ENCODE results near the gene SPAG5.

DNA sequence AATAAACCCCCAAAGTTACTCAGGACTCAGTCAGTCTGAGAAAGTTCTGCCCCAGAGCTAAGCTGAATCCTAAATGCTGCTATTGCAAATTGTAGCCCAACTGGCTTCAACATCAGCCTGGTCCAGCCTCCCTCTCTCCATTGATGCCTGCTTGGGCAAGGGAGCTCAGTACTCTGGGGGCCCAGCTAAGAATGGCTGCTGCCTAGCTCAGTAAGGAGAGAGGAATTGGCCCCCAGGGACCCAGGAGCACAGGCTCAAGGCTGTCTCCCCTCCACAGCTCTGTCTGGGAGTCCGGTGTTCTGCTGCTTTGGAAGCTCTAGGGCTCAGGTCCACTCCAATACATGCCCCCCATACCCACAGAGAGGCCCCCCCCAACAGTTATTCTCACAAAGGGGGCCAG, 48.0 kb downstream of the SPAG5 start:
- TF ChIP-seq, protein P1, sequence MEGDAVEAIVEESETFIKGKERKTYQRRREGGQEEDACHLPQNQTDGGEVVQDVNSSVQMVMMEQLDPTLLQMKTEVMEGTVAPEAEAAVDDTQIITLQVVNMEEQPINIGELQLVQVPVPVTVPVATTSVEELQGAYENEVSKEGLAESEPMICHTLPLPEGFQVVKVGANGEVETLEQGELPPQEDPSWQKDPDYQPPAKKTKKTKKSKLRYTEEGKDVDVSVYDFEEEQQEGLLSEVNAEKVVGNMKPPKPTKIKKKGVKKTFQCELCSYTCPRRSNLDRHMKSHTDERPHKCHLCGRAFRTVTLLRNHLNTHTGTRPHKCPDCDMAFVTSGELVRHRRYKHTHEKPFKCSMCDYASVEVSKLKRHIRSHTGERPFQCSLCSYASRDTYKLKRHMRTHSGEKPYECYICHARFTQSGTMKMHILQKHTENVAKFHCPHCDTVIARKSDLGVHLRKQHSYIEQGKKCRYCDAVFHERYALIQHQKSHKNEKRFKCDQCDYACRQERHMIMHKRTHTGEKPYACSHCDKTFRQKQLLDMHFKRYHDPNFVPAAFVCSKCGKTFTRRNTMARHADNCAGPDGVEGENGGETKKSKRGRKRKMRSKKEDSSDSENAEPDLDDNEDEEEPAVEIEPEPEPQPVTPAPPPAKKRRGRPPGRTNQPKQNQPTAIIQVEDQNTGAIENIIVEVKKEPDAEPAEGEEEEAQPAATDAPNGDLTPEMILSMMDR (IDR thresholded peaks at IDR 0.05): no peak
- TF ChIP-seq POLR2A (IDR thresholded peaks at IDR 0.05): no peak

Data from esophagus squamous epithelium (tissue), 4 donors.